Caco-2 (cell line): ENCODE results near the gene CPNE2. TPM values are rescaled to one million over a fixed set of nuclear protein-coding genes. Genes with fewer than 3 reads are reported as not detected.

ENCODE experiments used
- BruUV-seq: library from RNA; stranded (reverse); fragments of 400-500 nt; replicated peaks from 2 replicates; lab custom pipeline; 2021; lab: Mats Ljungman, UMichigan
- CTCF ChIA-PET: fragments of 300-600 bp; sonication (Branson Sonifier 250); formaldehyde crosslinking; loops from one replicate; lab custom pipeline; 2022; ENCODE audit warnings: antibody characterized with exemption; lab: Charles Lee
- POLR2A ChIA-PET: fragments of 300-600 bp; sonication (Branson Sonifier 250); formaldehyde crosslinking; loops from one replicate; lab custom pipeline; 2022; ENCODE audit warnings: antibody characterized with exemption; lab: Charles Lee
- DNase-seq, 2 experiments: peaks; one replicate each; pipeline versions ENCODE4 v3.0.0 to v3.0.0-alpha.2; 2020 to 2022
- H3K27me3 ChIP-seq: replicated peaks from 2 replicates; pipeline ENCODE4 v1.6.0; 2011; ENCODE audit warnings: low read length; ENCODE audit not compliant: control insufficient read depth, insufficient read depth
- H3K36me3 ChIP-seq: 2 replicates; pipeline ENCODE4 v1.5.1; 2011; ENCODE audit warnings: low read length; ENCODE audit not compliant: control insufficient read depth, insufficient read depth
- H3K4me1 ChIP-seq: fragments of 250-450 bp; sonication (Bioruptor Pico); 2 replicates; pipeline ENCODE4 v1.5.1; 2020; ENCODE audit warnings: mild to moderate bottlenecking
- H3K4me3 ChIP-seq: 2 replicates; pipeline ENCODE4 v1.5.1; 2011; ENCODE audit warnings: low read depth, mild to moderate bottlenecking, control low read depth, low read length
- H3K9me3 ChIP-seq: fragments of 250-450 bp; sonication (Bioruptor Pico); 2 replicates; pipeline ENCODE4 v1.5.1; 2020; ENCODE audit warnings: mild to moderate bottlenecking, moderate library complexity
- H3K27ac Mint-ChIP-seq: one replicate; pipeline ENCODE4 v1.8.0; 2022; ENCODE audit warnings: mixed read lengths; ENCODE audit not compliant: unreplicated experiment
- H3K27me3 Mint-ChIP-seq: one replicate; pipeline ENCODE4 v1.8.0; 2022; ENCODE audit warnings: mixed read lengths; ENCODE audit not compliant: insufficient read depth, unreplicated experiment
- H3K36me3 Mint-ChIP-seq: one replicate; pipeline ENCODE4 v1.8.0; 2022; ENCODE audit warnings: mild to moderate bottlenecking, mixed read lengths; ENCODE audit not compliant: insufficient read depth, unreplicated experiment
- H3K4me1 Mint-ChIP-seq: one replicate; pipeline ENCODE4 v1.8.0; 2022; ENCODE audit warnings: low read depth, mixed read lengths; ENCODE audit not compliant: unreplicated experiment
- H3K4me3 Mint-ChIP-seq: one replicate; pipeline ENCODE4 v1.8.0; 2022; ENCODE audit warnings: mild to moderate bottlenecking, moderate library complexity, mixed read lengths; ENCODE audit not compliant: unreplicated experiment
- H3K9me3 Mint-ChIP-seq: one replicate; pipeline ENCODE4 v1.8.0; 2022; ENCODE audit warnings: mixed read lengths; ENCODE audit not compliant: unreplicated experiment
- intact Hi-C: fragments of 100-400 bp; cut with micrococcal nuclease; formaldehyde crosslinking; loops from one replicate; pipeline ENCODE4 v1.10.0; 2022; ENCODE audit not compliant: unreplicated experiment
- total RNA-seq: library from RNA; stranded (reverse); gene quantifications from 2 replicates; pipeline ENCODE4 v1.2.3, GENCODE V29; 2022
- TF ChIP-seq, protein P1 (sequence below), 2 experiments: fragments of 200-600 bp in 1 of 2; IDR thresholded peaks; 1 replicate in 1 of 2; 2 replicates in 1 of 2; pipeline versions ENCODE4 v1.5.1 to v1.8.0; 2011 to 2022; ENCODE audit warnings: antibody characterized with exemption in 1 of 2, control low read depth in 1 of 2, inconsistent platforms in 1 of 2, low read depth in 1 of 2, low read length in 1 of 2, mild to moderate bottlenecking in 1 of 2, moderate library complexity in 1 of 2; ENCODE audit not compliant: insufficient read depth in 1 of 2, severe bottlenecking in 1 of 2, unreplicated experiment in 1 of 2

Gene CPNE2
- total RNA-seq, 1 experiment from 2014 or later, result 46.3 TPM

DNA sequence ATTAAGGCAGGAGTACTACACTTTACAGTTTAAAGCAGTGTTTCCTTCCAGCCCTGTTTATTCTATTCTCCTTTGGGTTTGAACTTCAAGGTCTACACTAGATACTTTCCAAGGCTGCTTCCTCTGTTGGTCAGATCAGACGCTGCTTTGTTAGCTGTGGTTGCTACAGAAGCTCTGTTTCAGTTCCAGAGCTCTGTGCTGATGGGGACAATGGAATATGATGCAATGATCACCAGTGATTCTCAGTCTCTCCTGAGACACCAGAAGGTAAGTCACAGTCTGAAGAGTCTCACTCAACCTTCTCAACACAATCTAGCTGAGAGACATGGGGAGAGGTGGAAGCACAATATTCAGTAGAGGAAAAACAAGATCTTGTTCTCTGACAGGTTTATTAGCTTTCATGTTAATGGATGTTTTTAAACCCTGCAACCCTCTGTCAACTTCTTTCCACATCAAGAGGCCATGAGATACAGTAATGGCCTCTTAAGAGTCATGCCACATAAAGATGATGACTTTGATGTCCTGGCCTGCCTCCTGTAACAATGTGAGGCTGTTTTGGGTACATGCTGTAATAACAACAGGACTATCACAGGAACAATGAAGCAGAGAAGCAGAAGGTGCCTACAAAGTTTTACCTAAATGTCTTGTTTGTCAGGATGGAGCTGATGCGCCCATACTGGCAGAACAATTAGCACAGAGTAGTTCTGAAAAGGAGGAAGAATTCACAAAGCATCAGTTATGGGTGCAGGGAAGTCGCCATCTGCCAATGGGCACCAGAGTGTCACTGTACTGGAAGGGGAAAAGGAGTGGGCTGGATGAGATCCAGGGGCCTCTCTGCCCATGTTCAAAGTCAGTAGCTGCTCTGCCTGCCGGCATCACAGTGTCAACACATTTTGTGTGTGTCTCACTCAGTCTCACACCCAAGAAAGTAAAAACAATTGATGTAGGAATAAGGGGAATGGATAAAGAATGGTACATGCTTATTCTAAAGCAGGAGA lies 60.0 kb downstream of the CPNE2 start:
- no peaks in the 10 kb centered on the region for H3K9me3 Mint-ChIP-seq
- no peak overlapping the region for H3K4me3 Mint-ChIP-seq
- no peaks in the 10 kb centered on the region for H3K27me3 Mint-ChIP-seq
- no peaks in the 10 kb centered on the region for H3K4me1 ChIP-seq
- peaks cover 12% of the 10 kb centered on the region for H3K4me1 Mint-ChIP-seq
- ChIA-PET CTCF (interaction anchor here (1.5 to 1.6 kb wide), 2 partner anchors 33 to 68 kb away, joined by 3 to 4 read pairs; partner anchors contain the start of genes PSME3IP1 and RSPRY1), POLR2A (no interaction called here)
- DNase-seq, result no peak
- peaks cover 50% of the 10 kb centered on the region for H3K36me3 Mint-ChIP-seq
- no TSS peak for BruUV-seq
- no peak overlapping the region for H3K27ac Mint-ChIP-seq
- no peaks in the 10 kb centered on the region for H3K27me3 ChIP-seq
- TF ChIP-seq, protein P1, sequence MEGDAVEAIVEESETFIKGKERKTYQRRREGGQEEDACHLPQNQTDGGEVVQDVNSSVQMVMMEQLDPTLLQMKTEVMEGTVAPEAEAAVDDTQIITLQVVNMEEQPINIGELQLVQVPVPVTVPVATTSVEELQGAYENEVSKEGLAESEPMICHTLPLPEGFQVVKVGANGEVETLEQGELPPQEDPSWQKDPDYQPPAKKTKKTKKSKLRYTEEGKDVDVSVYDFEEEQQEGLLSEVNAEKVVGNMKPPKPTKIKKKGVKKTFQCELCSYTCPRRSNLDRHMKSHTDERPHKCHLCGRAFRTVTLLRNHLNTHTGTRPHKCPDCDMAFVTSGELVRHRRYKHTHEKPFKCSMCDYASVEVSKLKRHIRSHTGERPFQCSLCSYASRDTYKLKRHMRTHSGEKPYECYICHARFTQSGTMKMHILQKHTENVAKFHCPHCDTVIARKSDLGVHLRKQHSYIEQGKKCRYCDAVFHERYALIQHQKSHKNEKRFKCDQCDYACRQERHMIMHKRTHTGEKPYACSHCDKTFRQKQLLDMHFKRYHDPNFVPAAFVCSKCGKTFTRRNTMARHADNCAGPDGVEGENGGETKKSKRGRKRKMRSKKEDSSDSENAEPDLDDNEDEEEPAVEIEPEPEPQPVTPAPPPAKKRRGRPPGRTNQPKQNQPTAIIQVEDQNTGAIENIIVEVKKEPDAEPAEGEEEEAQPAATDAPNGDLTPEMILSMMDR (IDR thresholded peaks at IDR 0.05; ENCODE audit: insufficient read depth in 1 of 2, low read depth in 1 of 2, low read length in 1 of 2, severe bottlenecking in 1 of 2, unreplicated experiment in 1 of 2), result no peak
- peaks cover 9% of the 10 kb centered on the region for H3K36me3 ChIP-seq
- no peaks in the 10 kb centered on the region for H3K9me3 ChIP-seq
- intact Hi-C loops, result no loop called here
- H3K4me3 ChIP-seq, result no peak overlapping the region

DNA sequence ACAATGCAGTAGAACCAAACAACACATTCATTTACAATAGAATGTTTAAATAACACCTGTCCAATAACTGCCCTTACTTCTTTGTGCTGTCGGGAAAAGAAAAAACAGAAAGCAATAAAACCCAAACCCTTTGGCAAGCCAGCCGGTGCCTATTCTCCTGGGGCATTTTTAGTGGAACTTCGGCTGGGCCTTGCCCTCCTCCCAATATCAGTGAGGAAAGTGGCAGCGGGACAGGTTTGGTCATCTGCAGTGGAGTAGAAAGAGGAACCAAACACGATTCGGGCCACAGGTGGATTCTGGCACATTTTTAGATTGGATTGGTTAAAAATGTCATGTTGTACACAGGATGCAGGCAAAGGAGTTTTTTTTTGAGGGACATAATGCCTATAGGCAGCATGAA lies 61.5 kb downstream of the CPNE2 start:
- Mint-ChIP-seq H3K27ac (peak overlapping the region; percentile 34), H3K4me3 (no peak overlapping the region), H3K9me3 (no peaks in the 10 kb centered on the region), H3K36me3 (peaks cover 58% of the 10 kb centered on the region), H3K4me1 (peaks cover 12% of the 10 kb centered on the region), H3K27me3 (no peaks in the 10 kb centered on the region)
- H3K9me3 ChIP-seq, result no peaks in the 10 kb centered on the region
- POLR2A ChIA-PET, result no interaction called here
- CTCF ChIA-PET, result no interaction called here
- no peaks in the 10 kb centered on the region for H3K27me3 ChIP-seq
- TSS peak; percentile 64 for BruUV-seq
- peaks cover 9% of the 10 kb centered on the region for H3K36me3 ChIP-seq
- DNase-seq, result no peak
- intact Hi-C loops, result no loop called here
- TF ChIP-seq, protein P1 (IDR thresholded peaks at IDR 0.05; ENCODE audit: insufficient read depth in 1 of 2, low read depth in 1 of 2, low read length in 1 of 2, severe bottlenecking in 1 of 2, unreplicated experiment in 1 of 2), result no peak
- H3K4me1 ChIP-seq, result no peaks in the 10 kb centered on the region
- H3K4me3 ChIP-seq, result no peak overlapping the region

DNA sequence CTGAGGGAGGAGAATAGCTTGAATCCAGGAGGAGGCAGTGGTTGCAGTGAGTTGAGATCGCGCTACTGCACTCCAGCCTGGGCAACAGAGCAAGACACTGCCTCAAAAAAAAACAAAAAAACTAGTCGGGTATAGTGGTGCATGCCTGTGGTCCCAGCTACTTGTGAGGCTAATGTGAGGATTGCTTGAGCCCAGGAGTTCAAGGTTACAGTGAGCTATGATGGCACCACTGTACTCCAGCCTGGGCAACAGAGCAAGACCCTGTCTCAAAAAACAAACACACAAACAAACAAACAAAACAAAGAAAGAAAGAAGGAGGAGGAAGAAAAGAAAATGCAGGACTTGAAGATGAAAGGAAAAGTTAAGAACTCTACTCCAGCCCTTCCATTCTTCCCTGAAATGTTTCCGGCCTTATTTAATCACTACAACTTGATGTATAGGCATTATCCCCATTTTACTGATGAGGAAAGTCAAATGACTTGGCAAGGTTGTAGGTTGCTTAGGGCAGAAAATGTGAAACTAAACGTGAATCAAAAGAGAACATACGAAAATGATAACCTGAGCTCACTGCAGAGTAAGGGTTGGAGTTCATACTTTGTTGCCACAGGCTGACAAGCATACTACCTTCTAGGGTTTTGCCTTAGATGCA lies 63.4 kb downstream of the CPNE2 start:
- Histone ChIP-seq H3K27me3 (no peaks in the 10 kb centered on the region), H3K36me3 (peaks cover 9% of the 10 kb centered on the region), H3K9me3 (no peaks in the 10 kb centered on the region), H3K4me1 (no peaks in the 10 kb centered on the region), H3K4me3 (no peak overlapping the region)
- TF ChIP-seq, protein P1 (IDR thresholded peaks at IDR 0.05; ENCODE audit: insufficient read depth in 1 of 2, low read depth in 1 of 2, low read length in 1 of 2, severe bottlenecking in 1 of 2, unreplicated experiment in 1 of 2), result no peak
- Mint-ChIP-seq H3K27ac (no peak overlapping the region), H3K36me3 (peaks cover 75% of the 10 kb centered on the region), H3K4me1 (peaks cover 12% of the 10 kb centered on the region), H3K9me3 (no peaks in the 10 kb centered on the region), H3K4me3 (no peak overlapping the region), H3K27me3 (no peaks in the 10 kb centered on the region)
- no peak for DNase-seq
- intact Hi-C loops, result no loop called here
- POLR2A ChIA-PET, result interaction anchor here (0.7 kb wide), 1 partner anchor 15 kb away, joined by 3 read pairs; no protein-coding TSS in a partner anchor
- CTCF ChIA-PET, result no interaction called here
- no TSS peak for BruUV-seq
